GM23338 (cell line): ENCODE data around the gene HGF. TPM values are rescaled to one million over a fixed set of nuclear protein-coding genes. Genes with fewer than 3 reads are reported as not detected.

Experiments used
- ATAC-seq: fragments of 200-7000 bp; cut with Tn5 transposase; 3 replicates; pipeline ENCODE4 v1.9.1; 2020
- DNase-seq: peaks from one replicate; pipeline ENCODE4 v3.0.0-alpha.2; 2015; ENCODE audit warnings: low spot score
- H2AFZ ChIP-seq: fragments of 200-600 bp; sonication (generic); 2 replicates; pipeline ENCODE4 v1.8.0; 2016; ENCODE audit warnings: antibody characterized with exemption, mild to moderate bottlenecking, moderate library complexity
- H3F3A ChIP-seq: fragments of 200-600 bp; sonication (generic); replicated peaks from 2 replicates; pipeline ENCODE4 v1.8.0; 2017; ENCODE audit warnings: antibody characterized with exemption, mixed run types, low read depth
- H3K27ac ChIP-seq: fragments of 200-600 bp; sonication (generic); 2 replicates; pipeline ENCODE4 v1.6.1; 2016; ENCODE audit warnings: low read depth
- H3K27me3 ChIP-seq: fragments of 200-600 bp; sonication (generic); 2 replicates; pipeline ENCODE4 v1.8.0; 2016; ENCODE audit warnings: mild to moderate bottlenecking, mixed run types, moderate library complexity; ENCODE audit not compliant: insufficient read depth
- H3K36me3 ChIP-seq: fragments of 200-600 bp; sonication (generic); 2 replicates; pipeline ENCODE4 v1.8.0; 2016; ENCODE audit warnings: mild to moderate bottlenecking; ENCODE audit not compliant: insufficient read depth
- H3K4me1 ChIP-seq: fragments of 200-600 bp; sonication (generic); 2 replicates; pipeline ENCODE4 v1.8.0; 2016; ENCODE audit warnings: mild to moderate bottlenecking, moderate library complexity; ENCODE audit not compliant: insufficient read depth
- H3K4me2 ChIP-seq: fragments of 200-600 bp; sonication (generic); 2 replicates; pipeline ENCODE4 v1.7.1; 2017; ENCODE audit warnings: mixed run types
- H3K4me3 ChIP-seq: fragments of 200-600 bp; sonication (generic); 2 replicates; pipeline ENCODE4 v1.6.1; 2016; ENCODE audit warnings: mixed run types
- H3K79me2 ChIP-seq: fragments of 200-600 bp; sonication (generic); replicated peaks from 2 replicates; pipeline ENCODE4 v1.8.0; 2017; ENCODE audit warnings: mild to moderate bottlenecking; ENCODE audit not compliant: insufficient read depth
- H3K9me2 ChIP-seq: fragments of 200-600 bp; sonication (generic); 2 replicates; pipeline ENCODE4 v1.8.0; 2017; ENCODE audit not compliant: insufficient read depth
- H4K20me1 ChIP-seq: fragments of 200-600 bp; sonication (generic); replicated peaks from 2 replicates; pipeline ENCODE4 v1.8.0; 2017; ENCODE audit warnings: mild to moderate bottlenecking; ENCODE audit not compliant: insufficient read depth
- H3K27ac Mint-ChIP-seq: 2 replicates; pipeline ENCODE4 v1.8.0; 2020; ENCODE audit warnings: inconsistent platforms, mild to moderate bottlenecking, moderate library complexity, mixed read lengths
- H3K27me3 Mint-ChIP-seq: 3 replicates; pipeline ENCODE4 v1.8.0; 2022; ENCODE audit warnings: low read depth, mild to moderate bottlenecking, moderate library complexity, mixed read lengths, inconsistent platforms; ENCODE audit not compliant: insufficient read depth, poor library complexity
- H3K36me3 Mint-ChIP-seq: 3 replicates; pipeline ENCODE4 v1.8.0; 2021; ENCODE audit warnings: low read depth, mild to moderate bottlenecking, inconsistent platforms, moderate library complexity, mixed read lengths
- H3K4me1 Mint-ChIP-seq: 3 replicates; pipeline ENCODE4 v1.8.0; 2020; ENCODE audit warnings: mild to moderate bottlenecking, inconsistent platforms, mixed read lengths
- H3K4me3 Mint-ChIP-seq: 3 replicates; pipeline ENCODE4 v1.8.0; 2021; ENCODE audit warnings: moderate library complexity, mild to moderate bottlenecking, inconsistent platforms, mixed read lengths
- H3K9me3 Mint-ChIP-seq: 3 replicates; pipeline ENCODE4 v1.8.0; 2020; ENCODE audit warnings: moderate library complexity, mild to moderate bottlenecking, inconsistent platforms, mixed read lengths
- CREB1 ChIP-seq: fragments of 250-450 bp; sonication (Bioruptor Pico); IDR thresholded peaks from 2 replicates; pipeline ENCODE4 v1.5.0; 2020; ENCODE audit warnings: low read depth, mild to moderate bottlenecking, moderate library complexity
- EZH2 ChIP-seq: fragments of 200-600 bp; sonication (generic); IDR thresholded peaks from one replicate; pipeline ENCODE4 v1.8.0; 2017; ENCODE audit warnings: antibody characterized with exemption, mild to moderate bottlenecking, low read depth; ENCODE audit not compliant: unreplicated experiment
- EZH2phosphoT487 ChIP-seq: fragments of 200-600 bp; sonication (generic); IDR thresholded peaks from one replicate; pipeline ENCODE4 v1.8.1; 2018; ENCODE audit warnings: antibody characterized with exemption; ENCODE audit not compliant: unreplicated experiment
- JUNB ChIP-seq: IDR thresholded peaks from one replicate; pipeline ENCODE4 v1.6.1; 2016; ENCODE audit warnings: antibody characterized with exemption; ENCODE audit not compliant: unreplicated experiment
- NANOG ChIP-seq: IDR thresholded peaks from 2 replicates; pipeline ENCODE4 v1.6.1; 2016; ENCODE audit warnings: antibody characterized with exemption, borderline replicate concordance
- POLR2AphosphoS5 ChIP-seq: IDR thresholded peaks from 2 replicates; pipeline ENCODE4 v1.6.1; 2016; ENCODE audit warnings: antibody characterized with exemption, low read depth
- REST ChIP-seq: IDR thresholded peaks from one replicate; pipeline ENCODE4 v1.6.1; 2018; ENCODE audit warnings: antibody characterized with exemption; ENCODE audit not compliant: unreplicated experiment
- STAT1 ChIP-seq: IDR thresholded peaks from one replicate; pipeline ENCODE4 v1.6.1; 2016; ENCODE audit warnings: antibody characterized with exemption; ENCODE audit not compliant: unreplicated experiment
- ZNF114 ChIP-seq: fragments of 250-450 bp; sonication (Bioruptor Pico); IDR thresholded peaks from 2 replicates; pipeline ENCODE4 v1.5.0; 2020; ENCODE audit warnings: mild to moderate bottlenecking, moderate library complexity
- ZNF331 ChIP-seq: fragments of 250-450 bp; sonication (Bioruptor Pico); IDR thresholded peaks from 2 replicates; pipeline ENCODE4 v1.5.0; 2020; ENCODE audit warnings: low read depth, mild to moderate bottlenecking, moderate library complexity
- polyA plus RNA-seq: library from polyadenylated mRNA; unstranded; fragments of >200 nt; fragmentation: Nextera tagmentation; extraction: Ambion mirVana; gene quantifications from 2 replicates; pipeline ENCODE4 v1.2.1, GENCODE V29; 2016
- total RNA-seq: library from RNA; depleted of rRNA; stranded (reverse); fragments of >200 nt; shearing (Covaris generic); gene quantifications from 2 replicates; pipeline ENCODE4 v1.2.3, GENCODE V29; 2014
- TF ChIP-seq, protein P1 (sequence below): IDR thresholded peaks from 2 replicates; pipeline ENCODE4 v1.6.1; 2016; ENCODE audit warnings: antibody characterized with exemption
- TF ChIP-seq, protein P2 (sequence below), 2 experiments: fragments of 200-600 bp in 1 of 2; sonication (generic) in 1 of 2; conservative IDR thresholded peaks; 2 replicates each; pipeline versions ENCODE4 v1.5.1 to v1.6.1; 2016 to 2017; ENCODE audit warnings: antibody characterized with exemption in 2 of 2, low read depth in 2 of 2, mild to moderate bottlenecking in 2 of 2, moderate library complexity in 1 of 2

HGF gene
- total and polyA plus RNA-seq, 2 experiments from 2014 or later: 0.24 to 1.1 TPM

DNA sequence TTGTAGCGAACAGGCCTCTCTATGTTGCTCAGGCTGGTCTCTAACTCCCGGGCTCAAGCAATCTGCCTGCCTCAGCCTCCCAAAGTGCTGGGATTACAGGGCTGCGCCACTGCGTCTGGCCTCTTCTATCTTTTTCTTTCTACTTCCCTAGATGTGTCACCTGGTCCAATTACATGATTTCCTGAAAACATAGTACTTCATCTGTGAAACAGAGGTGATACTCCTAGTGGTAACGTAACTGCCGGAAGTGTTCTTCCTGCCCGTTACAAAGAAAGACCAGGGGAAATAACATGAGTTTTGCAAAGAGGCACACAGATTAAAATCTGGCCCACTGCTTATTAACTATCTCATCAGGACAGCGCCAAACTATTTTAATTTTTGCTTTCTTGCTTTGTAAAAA is 18.4 kb upstream of the HGF start (continued):
- TF ChIP-seq REST (no peak), JUNB (no peak), STAT1 (no peak), EZH2phosphoT487 (no peak), ZNF331 (CRISPR knock-in tag) (no peak), NANOG (no peak), ZNF114 (no peak), EZH2 (no peak)
- TF ChIP-seq, protein P1, sequence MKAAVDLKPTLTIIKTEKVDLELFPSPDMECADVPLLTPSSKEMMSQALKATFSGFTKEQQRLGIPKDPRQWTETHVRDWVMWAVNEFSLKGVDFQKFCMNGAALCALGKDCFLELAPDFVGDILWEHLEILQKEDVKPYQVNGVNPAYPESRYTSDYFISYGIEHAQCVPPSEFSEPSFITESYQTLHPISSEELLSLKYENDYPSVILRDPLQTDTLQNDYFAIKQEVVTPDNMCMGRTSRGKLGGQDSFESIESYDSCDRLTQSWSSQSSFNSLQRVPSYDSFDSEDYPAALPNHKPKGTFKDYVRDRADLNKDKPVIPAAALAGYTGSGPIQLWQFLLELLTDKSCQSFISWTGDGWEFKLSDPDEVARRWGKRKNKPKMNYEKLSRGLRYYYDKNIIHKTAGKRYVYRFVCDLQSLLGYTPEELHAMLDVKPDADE: no peak
- TF ChIP-seq, protein P2, sequence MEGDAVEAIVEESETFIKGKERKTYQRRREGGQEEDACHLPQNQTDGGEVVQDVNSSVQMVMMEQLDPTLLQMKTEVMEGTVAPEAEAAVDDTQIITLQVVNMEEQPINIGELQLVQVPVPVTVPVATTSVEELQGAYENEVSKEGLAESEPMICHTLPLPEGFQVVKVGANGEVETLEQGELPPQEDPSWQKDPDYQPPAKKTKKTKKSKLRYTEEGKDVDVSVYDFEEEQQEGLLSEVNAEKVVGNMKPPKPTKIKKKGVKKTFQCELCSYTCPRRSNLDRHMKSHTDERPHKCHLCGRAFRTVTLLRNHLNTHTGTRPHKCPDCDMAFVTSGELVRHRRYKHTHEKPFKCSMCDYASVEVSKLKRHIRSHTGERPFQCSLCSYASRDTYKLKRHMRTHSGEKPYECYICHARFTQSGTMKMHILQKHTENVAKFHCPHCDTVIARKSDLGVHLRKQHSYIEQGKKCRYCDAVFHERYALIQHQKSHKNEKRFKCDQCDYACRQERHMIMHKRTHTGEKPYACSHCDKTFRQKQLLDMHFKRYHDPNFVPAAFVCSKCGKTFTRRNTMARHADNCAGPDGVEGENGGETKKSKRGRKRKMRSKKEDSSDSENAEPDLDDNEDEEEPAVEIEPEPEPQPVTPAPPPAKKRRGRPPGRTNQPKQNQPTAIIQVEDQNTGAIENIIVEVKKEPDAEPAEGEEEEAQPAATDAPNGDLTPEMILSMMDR (conservative IDR thresholded peaks at IDR 0.05; ENCODE audit: low read depth in 2 of 2): no peak

DNA sequence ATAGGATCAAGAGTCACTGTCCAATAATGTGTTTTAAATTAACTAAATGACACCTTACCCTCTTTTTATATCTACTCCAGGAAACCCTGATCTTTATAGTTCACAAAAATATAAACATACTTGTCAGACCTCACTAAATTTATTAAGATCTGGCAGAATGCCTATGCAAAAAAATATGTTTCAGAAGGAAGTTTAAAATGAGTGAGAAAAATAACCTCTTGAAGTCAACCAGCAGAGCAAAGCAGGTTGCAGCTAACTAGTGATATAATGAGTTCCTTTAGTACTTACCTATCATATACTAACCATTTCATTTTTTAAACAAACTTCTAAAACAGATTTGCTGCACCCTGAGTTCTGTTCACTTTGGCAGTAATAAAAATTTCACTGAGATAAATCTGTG is 14.0 kb upstream of the HGF start:
- no peak overlapping the region for H3K4me2 ChIP-seq
- no peak overlapping the region for H2AFZ ChIP-seq
- DNase-seq (no peak), ATAC-seq (no peak)
- H3K36me3 ChIP-seq: no peaks in the 10 kb centered on the region
- H3K79me2 ChIP-seq: no peaks in the 10 kb centered on the region
- Mint-ChIP-seq H3K27me3 (peaks cover 3% of the 10 kb centered on the region), H3K4me3 (no peak overlapping the region), H3K27ac (no peak overlapping the region), H3K4me1 (no peaks in the 10 kb centered on the region), H3K36me3 (no peaks in the 10 kb centered on the region), H3K9me3 (no peaks in the 10 kb centered on the region)
- no peak overlapping the region for H3K4me3 ChIP-seq
- no peaks in the 10 kb centered on the region for H3K9me2 ChIP-seq
- H3F3A ChIP-seq: no peaks in the 10 kb centered on the region
- H3K4me1 ChIP-seq: no peaks in the 10 kb centered on the region
- H3K27me3 ChIP-seq: no peaks in the 10 kb centered on the region
- H3K27ac ChIP-seq: no peak overlapping the region
- no peaks in the 10 kb centered on the region for H4K20me1 ChIP-seq
- TF ChIP-seq EZH2 (no peak), STAT1 (no peak), CREB1 (CRISPR knock-in tag) (no peak), ZNF331 (CRISPR knock-in tag) (no peak), EZH2phosphoT487 (no peak), JUNB (no peak), POLR2AphosphoS5 (no peak), ZNF114 (no peak)
- TF ChIP-seq, protein P1: no peak
- TF ChIP-seq, protein P2 (conservative IDR thresholded peaks at IDR 0.05; ENCODE audit: low read depth in 2 of 2): no peak
